Left renal cortex interstitium (tissue), 4 donors: ENCODE results near the gene C17orf58. TPM values are rescaled to one million over a fixed set of nuclear protein-coding genes. Genes with fewer than 3 reads are reported as not detected.
"Not testable (repeated sequence)": the region's sequence is repeated elsewhere in the genome, so short reads cannot be mapped to it uniquely, and the experiment has no call there.

Source experiments
- DNase-seq, 4 donors: peaks; one replicate each; pipeline ENCODE4 v3.0.0-alpha.2; 2013; ENCODE audit warnings: low read depth in 4 of 4, low spot score in 2 of 4, missing footprints in 1 of 4
- polyA plus RNA-seq, 4 donors: library from polyadenylated mRNA; unstranded; fragments of 120-200 nt; gene quantifications; one replicate each; pipeline ENCODE4 v1.2.1, GENCODE V29; 2013; ENCODE audit not compliant: insufficient read length in 4 of 4

The C17orf58 gene
- polyA plus RNA-seq, 4 donors: 20.1 to 25.6 (median 21.7) TPM

DNA sequence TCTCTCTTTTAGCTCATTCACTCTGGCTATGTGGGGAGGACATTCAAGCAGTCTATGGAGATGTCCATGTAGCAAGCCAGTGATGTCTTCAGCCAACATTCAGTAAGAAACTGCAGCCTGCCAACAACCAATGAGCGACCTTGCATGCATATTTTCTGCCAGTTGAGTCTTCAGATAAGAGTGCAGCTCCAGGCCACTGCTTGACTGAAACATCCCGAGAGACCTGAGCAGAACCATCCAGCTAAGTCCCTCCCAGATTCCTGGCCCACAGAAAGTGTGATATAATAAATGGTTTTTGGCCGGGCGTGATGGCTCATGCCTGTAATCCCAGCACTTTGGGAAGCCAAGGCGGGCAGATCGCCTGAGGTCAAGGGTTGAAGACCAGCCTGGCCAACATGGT lies 10.5 kb upstream of the C17orf58 start:
- no peak for DNase-seq

DNA sequence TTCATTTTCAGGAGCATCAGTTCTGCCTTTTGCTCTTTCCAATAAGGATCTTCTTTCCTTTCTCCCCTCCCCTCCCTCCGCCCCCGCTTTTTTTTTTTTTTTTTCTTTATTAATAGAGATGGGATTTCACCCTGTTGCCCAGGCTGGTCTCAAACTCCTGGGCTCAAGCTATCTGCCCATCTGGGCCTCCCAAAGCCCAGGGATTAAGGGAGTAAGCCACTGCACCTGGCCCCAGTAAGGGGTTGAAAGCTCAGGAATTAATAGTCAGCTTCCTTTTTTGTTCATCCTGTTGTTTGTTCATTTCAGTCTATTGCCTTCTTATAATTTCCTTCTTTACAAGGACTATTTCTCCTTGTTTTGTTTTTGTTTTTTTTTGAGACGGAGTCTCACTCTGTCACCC lies 7.9 kb upstream of the C17orf58 start:
- DNase-seq: no peak

DNA sequence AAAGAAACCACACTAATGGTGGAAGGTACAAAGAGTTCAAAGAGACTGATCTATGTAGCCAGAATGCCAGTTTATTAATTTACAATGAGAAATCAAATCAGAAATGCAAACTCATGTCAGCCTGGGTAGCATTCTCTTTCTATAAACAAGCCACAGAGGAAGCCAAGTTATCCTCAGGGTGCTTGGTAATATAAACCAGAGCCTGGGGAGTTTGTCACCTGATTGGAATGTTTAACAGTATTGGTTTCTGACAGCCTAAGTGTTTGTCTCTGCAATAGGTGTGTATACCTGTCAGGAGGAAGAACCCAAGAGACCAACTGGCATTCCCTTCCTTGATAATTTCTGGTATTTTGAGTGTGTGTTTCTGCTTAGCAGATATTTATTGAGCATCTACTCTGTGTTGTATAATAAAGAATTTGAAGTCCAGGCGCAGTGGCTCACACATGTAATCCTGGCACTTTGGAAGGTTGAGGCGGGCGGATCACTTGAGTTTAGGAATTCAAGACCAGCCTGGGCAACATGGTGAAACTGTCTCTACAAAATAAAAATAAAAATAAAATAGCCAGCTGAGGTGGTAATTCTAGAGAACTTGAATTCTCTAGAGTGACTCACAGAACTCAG lies 3.1 kb upstream of the C17orf58 start:
- no peak for DNase-seq

DNA sequence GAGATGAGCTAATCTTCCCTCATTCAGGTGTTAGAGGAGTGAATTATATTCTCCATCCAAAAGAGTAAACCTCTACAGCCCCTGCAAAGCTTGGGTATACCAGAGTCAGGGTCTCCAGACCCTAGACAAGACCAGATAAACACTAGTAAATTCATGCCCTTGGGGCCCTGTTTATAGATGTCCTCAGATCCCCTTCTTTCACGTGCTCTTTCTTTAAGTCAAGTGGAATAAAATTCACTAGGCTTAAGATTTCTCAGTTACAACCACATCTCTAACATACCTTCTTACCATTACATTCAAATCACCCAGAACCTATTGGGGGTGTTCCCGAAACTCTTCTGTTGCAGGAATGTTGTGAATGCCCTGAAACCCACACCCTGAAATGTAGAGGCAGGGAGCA lies 2.2 kb upstream of the C17orf58 start:
- no peak for DNase-seq

DNA sequence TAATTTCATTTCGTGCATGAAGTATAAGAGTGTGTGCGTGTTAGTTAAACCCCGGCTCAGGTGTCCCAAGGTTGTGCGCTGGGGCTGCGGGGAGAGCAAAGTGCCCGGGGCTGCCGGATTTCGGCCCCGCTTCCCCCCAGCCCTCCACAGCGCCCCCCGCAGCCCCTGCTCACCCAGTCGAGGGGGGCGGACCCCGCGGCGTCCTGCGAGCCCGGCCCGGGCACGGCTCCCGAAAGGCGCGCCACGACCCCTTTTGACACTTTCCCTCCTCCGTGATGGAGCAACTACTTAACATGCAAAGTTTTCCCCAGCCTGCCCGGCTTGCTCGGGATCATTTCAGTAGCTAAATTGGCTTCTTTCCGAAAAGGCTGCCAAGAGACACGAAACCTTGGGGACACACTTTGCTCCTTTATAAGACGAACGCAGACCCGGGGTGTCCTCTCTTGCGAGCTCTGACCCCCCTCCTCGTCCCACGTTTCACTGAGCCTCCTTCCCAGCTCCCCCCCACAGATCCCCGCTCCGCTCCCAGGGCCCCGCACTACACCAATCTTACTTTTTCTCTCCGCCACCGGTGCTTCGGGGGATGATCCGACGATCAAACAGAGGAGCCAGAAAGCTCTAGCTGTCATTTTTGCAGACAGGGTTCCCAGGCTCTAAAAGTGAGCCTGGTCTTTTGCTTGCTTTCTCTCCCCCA lies 552 bp downstream of the C17orf58 start:
- peak in 1 of 4 donors; percentile 11 for DNase-seq

DNA sequence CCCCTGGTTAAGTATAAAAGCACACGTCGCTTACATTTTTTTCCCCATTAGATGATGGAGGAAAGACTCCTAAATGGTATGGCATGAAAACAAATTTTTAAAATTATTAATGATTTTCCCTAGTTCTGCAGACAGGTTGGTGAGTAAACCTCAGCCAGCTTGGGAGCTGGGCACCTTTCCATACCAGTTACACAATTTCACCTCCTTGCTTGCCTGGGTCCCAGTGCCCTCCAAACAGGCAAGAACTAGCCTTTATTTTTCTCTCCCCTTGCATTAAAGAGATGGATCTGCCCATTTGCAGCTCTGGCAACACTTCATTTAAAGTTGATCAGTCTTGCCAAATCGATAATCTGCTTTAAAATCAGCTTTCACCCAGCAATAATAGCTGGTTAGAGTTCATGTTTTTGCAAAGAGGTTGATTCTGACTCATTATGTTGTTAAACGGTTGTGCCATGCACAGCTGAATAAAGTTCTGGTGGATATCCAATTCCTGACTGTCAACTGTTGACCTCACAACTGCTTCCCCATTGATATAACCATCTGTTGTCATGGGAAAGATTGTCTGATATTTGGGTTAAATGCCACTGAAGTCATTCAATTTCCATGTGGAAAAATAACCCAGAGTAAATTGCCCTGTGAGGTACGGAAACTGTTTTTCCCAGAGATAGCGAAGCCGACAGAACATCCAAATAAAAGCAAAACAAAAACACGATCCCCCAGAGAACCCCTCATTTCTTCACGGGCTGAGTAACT lies 1.3 kb downstream of the C17orf58 start:
- no peak for DNase-seq

DNA sequence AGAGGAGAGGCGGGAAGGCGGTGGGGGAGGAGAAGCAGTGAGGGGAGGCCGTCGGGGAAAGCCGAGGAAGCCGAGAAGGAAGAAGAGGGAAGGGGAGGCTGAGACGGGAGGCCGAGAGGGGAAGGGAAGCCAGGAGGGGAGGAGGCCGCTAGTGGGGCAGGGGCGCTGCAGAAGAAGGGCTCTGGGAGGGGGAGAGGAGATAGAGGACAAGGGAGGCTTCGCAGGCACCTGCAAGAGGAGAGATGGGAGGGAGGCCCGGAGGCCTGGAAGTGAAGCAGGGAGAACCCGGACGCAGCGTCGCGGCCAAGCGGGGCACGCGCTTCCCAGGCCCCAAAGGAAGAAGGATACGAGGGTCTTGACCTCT lies 2.3 kb downstream of the C17orf58 start:
- DNase-seq: peak in 1 of 4 donors; percentile 19

DNA sequence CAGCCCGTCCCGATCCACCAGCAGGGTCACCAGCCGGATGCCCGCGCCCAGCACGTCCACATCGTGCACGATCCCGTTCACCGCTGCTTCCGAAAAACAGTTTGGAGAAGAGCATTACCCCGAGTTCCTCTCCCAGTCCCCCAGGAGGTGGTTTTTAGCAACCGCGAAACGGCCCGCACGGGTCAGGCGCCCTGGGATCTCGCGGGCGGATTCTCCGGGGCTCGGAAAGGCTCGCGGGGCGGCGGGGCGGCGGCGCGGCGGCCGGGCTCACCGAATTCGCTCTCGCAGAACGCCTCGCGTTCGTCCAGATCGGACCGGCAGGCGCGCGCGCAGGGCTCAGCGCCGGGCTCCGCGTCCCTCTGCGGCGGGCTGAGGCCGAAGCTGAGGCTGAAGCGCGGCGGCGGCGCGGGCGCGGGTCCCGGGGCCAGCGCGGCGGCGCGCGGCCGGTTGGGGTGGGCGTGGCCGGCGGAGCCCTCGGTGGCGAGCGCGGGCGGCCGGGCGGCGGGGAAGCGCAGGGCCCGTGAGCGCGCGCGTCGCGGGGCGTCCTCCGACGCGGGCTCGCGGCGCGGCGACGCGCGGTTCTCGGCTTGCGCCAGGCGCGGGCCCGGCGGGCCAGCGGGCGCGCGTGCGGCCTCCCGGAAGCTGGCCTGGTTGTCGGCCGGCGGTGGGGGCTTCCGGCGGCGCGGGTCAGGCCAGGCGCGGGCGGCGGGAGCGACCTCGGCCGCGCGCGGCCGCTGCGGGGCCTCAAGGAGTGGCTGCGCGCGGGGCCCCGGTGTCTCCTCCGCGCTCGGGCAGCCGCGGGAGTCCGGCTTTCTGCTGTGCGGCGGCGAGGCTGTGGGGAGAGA lies 2.9 kb downstream of the C17orf58 start:
- DNase-seq: peak in 3 of 4 donors; percentile 65 to 77 (median 67)

DNA sequence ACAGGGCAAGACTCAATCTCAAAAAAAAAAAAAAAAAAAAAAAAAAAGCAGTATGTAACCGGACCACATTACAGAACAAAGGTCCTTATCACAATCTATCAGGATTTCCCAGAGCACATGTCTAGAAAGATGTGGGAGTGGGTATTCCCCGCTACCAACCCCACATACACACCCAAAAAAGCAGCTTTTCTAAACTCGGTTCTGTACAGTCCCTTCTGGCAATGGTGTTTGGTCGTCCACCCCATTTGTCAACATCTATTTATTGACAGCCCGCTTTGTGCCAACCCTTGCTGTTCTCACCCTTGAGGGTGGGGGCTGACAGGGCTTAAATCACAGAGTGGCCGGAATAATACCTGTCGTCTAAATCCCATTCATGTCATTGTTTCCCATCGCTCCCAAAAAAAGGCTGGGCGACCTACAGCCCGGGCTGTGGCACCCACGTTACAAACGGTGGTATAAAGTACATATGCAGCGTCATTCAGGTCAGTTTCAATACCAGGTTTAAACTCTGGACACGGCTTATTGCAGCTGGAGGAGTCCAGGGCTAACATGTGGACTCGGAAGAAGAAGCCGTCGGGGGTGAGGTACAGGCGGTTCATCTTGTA lies 3.6 kb downstream of the C17orf58 start:
- no peak for DNase-seq

DNA sequence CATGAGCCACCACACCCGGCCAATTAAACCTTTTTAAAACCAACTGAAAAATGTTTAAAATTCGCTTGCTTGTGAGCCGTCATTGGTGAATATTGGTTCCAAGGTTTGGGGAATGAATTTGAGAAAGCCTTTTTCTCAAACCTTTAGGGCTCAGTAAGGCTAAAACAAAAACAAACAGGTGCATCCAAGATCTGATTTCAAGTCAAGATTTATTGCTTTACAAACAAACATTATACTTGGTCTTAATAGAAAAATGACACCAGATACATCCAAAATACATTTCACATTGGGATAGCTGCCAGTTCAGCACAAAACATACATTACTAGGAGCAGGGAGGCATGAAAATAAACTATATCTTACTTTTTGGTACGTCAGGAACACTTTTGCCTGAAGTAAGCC lies 5.4 kb downstream of the C17orf58 start:
- no peak for DNase-seq

DNA sequence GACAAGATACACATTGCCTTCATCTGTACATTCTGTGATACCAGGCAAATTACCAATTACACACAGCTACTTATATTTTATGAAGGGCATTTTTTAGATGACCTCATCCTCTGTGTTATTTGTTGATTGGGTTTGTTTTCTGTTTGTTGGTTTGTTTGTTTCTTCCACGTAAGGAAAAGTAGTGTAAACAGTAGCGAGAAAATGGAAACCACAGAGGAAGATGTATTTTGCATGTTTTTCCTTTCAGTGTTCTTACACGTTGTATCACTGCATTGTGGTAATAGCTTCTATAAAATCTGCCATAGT lies 12.9 kb downstream of the C17orf58 start:
- DNase-seq: no peak

DNA sequence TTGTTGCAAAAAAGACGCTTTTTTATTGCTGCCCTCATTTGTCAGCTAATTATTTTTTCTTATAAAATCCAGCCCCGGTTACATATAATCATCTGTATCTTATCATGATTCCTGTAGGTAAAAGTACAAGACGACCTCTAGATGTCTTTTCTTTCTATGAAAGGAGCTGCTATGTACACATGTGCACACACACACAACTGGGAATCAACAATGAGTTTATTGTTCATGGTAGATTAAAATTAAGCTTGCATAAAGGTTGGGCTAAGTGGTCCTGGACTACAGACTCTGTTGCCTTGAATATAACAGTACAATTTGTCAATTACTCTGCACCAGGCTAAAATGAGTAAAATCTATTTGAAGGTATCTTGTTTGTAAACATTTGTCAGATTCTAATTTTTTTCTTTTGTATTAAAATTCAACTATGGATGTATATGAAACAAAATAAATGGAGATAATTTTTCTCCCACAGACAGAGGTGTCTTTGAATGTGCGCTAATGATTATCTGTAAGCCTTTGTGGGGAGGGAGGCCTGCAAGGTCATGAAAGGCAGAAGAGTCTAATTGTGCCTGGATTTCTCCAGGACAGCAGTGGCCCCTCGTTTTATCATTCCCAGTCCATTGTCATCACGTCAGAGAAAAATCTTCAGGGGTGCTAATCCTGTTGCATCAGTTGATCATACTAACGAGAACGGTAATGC lies 13.4 kb downstream of the C17orf58 start:
- DNase-seq: no peak

DNA sequence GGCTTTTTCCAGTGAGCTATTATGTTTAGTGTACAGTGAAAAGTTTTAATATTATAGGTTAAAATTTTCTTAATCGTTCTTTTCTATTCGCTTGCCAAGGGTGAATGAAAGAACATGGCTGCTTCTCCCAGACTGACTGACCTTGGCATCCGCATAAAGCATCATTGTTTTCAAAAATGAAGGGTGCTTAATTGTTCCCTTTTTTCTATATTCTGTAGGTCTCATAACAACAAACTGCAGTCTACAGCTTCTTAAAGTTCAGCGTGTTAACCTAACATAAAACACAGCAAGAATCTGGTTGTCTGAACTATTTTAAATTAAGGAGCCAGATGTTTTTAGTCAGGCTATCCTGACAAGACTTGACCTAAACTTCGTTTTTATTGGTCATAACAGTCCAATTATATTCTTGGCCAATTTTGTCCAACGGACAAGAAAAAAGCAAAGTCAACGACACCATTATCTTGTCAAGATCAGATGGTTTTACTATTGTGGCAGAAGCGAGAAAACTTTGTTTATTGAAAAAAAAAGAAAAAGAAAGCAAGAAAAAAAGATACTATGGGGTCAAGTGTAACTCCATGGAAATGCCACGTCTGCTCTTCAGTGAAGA lies 14.1 kb downstream of the C17orf58 start:
- no peak for DNase-seq

DNA sequence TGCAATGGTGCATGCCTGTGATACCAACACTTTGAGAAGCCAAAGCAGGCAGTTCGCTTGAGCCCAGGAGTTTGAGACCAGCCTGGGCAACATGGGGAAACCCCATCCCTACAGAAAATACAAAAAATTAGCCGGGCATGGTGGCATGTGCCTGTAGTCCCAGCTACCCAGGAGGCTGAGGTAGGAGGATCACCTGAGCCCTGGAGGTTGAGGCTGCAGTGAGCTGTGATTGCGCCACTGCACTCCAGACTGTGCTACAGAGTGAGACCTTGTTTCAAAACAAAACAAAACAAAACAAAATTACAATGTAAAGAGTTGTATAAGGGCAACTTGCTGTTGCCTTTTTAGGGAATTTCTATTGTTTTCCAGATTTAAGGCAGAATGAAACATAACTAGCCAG lies 15.4 kb downstream of the C17orf58 start:
- DNase-seq: not testable (repeated sequence)

DNA sequence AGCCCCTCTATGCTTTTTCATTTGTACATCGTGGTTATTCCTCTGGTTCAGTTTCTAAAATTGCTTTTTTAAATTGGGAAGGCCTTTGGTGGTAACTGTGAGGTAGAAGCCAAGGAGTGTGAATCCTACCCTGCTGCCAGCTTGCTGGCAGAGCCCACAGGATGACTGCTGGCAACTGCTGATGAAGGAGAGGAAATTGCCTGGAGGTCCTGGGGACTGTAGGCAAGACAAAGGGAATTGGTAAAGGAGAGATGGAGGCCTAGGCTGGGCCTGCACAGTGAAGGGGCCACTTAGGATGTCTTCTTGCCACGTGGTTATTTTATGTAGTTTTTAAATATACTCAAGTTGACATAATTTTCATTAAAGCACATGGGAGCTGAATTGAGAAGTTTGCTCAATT lies 15.8 kb downstream of the C17orf58 start:
- DNase-seq: no peak

DNA sequence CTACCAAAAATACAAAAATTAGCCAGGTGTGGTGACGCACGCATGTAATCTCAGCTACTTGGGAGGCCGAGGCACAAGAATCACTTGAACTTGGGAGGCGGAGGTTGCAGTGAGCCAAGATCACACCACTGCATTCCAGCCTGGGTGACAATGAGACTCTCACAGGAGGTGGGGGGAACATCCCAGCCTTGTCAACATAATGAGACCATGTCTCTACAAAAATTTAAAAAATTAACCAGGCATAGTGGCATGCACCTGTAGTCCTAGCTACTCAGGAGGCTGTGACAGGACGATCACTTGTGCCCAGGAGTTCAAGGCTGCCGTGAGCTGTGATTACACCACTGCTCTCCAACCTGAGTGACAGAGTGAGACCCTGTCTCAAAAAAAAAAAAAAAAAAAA lies 20.0 kb downstream of the C17orf58 start:
- not testable (repeated sequence) for DNase-seq

DNA sequence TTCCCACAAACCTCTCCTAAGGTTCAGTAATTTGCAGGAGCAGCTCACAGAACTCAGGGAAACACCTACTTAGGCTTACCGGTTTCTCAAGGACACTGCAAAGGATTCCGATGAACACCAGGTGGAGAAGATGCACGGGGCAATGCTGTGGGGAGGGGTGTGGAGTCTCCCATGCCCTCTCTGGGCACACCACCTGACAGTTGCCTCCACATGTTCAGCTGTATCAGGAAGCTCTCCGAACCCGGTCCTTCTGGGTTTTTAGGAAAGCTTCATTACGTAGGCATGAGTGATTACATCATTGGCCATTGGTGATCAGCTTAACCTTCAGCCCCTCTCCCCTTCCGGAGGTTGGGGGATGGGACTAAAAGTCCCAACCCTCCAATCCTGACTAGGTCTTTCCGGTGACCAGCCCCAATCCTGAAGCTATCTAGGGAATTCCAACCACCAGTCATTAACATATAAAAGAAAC lies 21.6 kb downstream of the C17orf58 start:
- no peak for DNase-seq

DNA sequence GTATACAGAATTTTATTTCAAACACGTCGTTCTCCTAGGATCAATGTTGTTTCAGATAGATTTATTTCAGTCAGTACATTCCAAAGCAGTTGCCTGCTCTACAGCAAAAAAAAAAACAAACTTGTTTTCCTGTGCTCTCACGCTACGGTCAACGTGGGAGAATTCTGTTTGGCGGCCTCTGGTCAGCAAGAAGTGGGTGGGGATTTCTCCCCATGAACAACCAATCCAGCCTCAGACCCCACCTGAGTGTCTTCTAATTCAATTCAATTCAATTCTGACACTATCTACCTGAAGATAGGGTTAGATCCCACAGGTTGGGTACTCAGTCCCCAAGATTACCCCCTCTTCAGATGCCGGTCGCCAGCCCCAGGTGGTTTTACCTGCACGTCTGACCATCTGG lies 22.1 kb downstream of the C17orf58 start:
- DNase-seq: no peak

DNA sequence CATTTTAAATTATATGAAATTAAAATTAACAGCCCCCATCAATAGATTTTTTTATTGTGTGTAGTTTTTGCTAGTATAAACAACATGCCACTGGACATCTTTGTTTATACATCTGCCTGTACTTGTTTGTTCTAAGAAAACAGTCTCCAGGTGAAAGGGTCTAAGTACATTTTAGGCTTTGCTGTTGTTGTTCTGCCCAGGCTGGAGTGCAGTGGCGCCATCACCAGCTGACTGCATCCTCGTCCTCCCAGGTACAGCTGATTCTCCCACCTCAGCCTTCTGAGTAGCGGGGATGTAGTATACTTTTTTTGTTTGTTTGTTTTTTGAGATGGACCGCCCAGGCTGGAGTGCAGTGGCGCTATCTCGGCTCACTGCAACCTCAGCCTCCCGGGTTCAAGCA lies 25.5 kb downstream of the C17orf58 start:
- DNase-seq: no peak

DNA sequence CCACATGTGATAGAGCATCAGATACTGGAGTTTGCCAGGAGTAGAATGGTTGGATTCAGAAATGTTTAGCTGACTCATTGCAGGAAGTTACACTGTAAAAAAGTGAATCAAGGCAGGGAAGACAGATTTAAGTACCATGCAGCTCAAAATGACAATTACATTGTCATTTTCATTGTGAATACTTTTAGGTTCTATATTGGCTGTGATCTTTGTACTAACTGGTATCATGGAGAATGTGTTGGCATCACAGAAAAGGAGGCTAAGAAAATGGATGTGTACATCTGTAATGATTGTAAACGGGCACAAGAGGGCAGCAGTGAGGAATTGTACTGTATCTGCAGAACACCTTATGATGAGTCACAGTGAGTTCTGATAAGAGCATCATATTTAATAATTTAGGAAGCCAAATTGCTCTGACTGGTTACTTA lies 33.1 kb downstream of the C17orf58 start:
- peak in 2 of 4 donors; percentile 21 to 34 for DNase-seq
